ENCODE measurements around the gene SPAG9.

The SPAG9 gene

GRCh38 chr17:51028176-51028863, 92.3 kb downstream of the SPAG9 start:
- no peak overlapping the region for H3K4me3 ChIP-seq (ENCODE audit: low read length)
- TF ChIP-seq CTCF (conservative IDR thresholded peaks at IDR 0.05; ENCODE audit: low read depth, low read length), result no peak
- DNase-seq (ENCODE audit: low read depth), result no peak

GRCh38 chr17:51018541-51018940, 102.1 kb downstream of the SPAG9 start:
- no peak for TF ChIP-seq CTCF (conservative IDR thresholded peaks at IDR 0.05; ENCODE audit: low read depth, low read length)
- H3K4me3 ChIP-seq (ENCODE audit: low read length), result no peak overlapping the region
- no peak for DNase-seq (ENCODE audit: low read depth)

GRCh38 chr17:51017270-51017669, 103.4 kb downstream of the SPAG9 start:
- no peak for DNase-seq (ENCODE audit: low read depth)
- no peak overlapping the region for H3K4me3 ChIP-seq (ENCODE audit: low read length)
- no peak for TF ChIP-seq CTCF (conservative IDR thresholded peaks at IDR 0.05; ENCODE audit: low read depth, low read length)

GRCh38 chr17:51016099-51016498, 104.6 kb downstream of the SPAG9 start:
- no peak for DNase-seq (ENCODE audit: low read depth)
- H3K4me3 ChIP-seq (ENCODE audit: low read length), result no peak overlapping the region
- no peak for TF ChIP-seq CTCF (conservative IDR thresholded peaks at IDR 0.05; ENCODE audit: low read depth, low read length)

- H3K4me3 ChIP-seq (ENCODE audit: low read length), result no peak overlapping the region
- no peak for DNase-seq (ENCODE audit: low read depth)
- TF ChIP-seq CTCF (conservative IDR thresholded peaks at IDR 0.05; ENCODE audit: low read depth, low read length), result no peak
These were observed 105.5 kb downstream of the SPAG9 start for GRCh38 chr17:51015145-51015558.

GRCh38 chr17:51014129-51014528, 106.5 kb downstream of the SPAG9 start:
- no peak for TF ChIP-seq CTCF (conservative IDR thresholded peaks at IDR 0.05; ENCODE audit: low read depth, low read length)
- H3K4me3 ChIP-seq (ENCODE audit: low read length), result no peak overlapping the region
- DNase-seq (ENCODE audit: low read depth), result no peak

GRCh38 chr17:51013322-51013721, 107.3 kb downstream of the SPAG9 start:
- TF ChIP-seq CTCF (conservative IDR thresholded peaks at IDR 0.05; ENCODE audit: low read depth, low read length), result no peak
- H3K4me3 ChIP-seq (ENCODE audit: low read length), result no peak overlapping the region
- DNase-seq (ENCODE audit: low read depth), result no peak
